BLaER1 (cell line): Measurements from ENCODE around the gene FKBP4.

Experiments used
- H3K27ac ChIP-seq: shearing (Covaris generic); formaldehyde crosslinking; 2 replicates; pipeline ENCODE4 v1.8.1; 2022
- H3K27me3 ChIP-seq: shearing (Covaris generic); formaldehyde crosslinking; 2 replicates; pipeline ENCODE4 v1.8.1; 2022
- H3K36me3 ChIP-seq: shearing (Covaris generic); formaldehyde crosslinking; 2 replicates; pipeline ENCODE4 v1.8.1; 2022
- H3K4me1 ChIP-seq: shearing (Covaris generic); formaldehyde crosslinking; 2 replicates; pipeline ENCODE4 v1.8.1; 2022
- H3K4me2 ChIP-seq: shearing (Covaris generic); formaldehyde crosslinking; 2 replicates; pipeline ENCODE4 v1.8.1; 2022
- H3K4me3 ChIP-seq: shearing (Covaris generic); formaldehyde crosslinking; 2 replicates; pipeline ENCODE4 v1.8.1; 2022
- H3K9ac ChIP-seq: shearing (Covaris generic); formaldehyde crosslinking; 2 replicates; pipeline ENCODE4 v1.8.1; 2022
- H3K9me3 ChIP-seq: shearing (Covaris generic); formaldehyde crosslinking; 2 replicates; pipeline ENCODE4 v1.8.1; 2022
- H4K20me1 ChIP-seq: shearing (Covaris generic); formaldehyde crosslinking; 2 replicates; pipeline ENCODE4 v1.8.1; 2022
- Cebpa-rat ChIP-seq: shearing (Covaris generic); IDR thresholded peaks from 2 replicates; pipeline ENCODE4 v1.8.1; 2022

FKBP4 gene

DNA sequence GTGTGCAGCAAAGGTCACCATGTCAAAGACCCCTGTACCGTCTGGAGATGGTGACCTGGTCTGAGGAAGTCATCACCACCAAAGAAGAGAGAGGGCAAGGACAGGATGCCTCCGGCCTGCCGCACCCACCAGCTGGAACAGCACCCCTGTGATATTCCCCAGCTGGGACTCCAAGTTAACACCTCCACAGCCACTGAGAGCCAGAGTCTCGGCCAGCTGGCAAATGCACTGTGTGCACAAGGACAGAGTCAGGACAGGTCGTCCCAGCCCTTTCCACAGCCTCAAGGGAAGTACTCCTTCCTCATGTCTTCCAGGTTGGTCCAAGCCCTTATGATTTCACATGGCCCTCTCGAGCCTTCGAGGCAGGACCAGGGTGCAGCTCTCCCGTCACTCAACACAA, 19.3 kb upstream of the FKBP4 start:
- Histone ChIP-seq H3K27ac (no peak overlapping the region), H3K27me3 (no peaks in the 10 kb centered on the region), H3K4me2 (no peak overlapping the region), H3K9ac (no peak overlapping the region), H3K9me3 (no peaks in the 10 kb centered on the region), H3K4me3 (no peak overlapping the region), H3K36me3 (no peaks in the 10 kb centered on the region), H3K4me1 (no peaks in the 10 kb centered on the region), H4K20me1 (no peaks in the 10 kb centered on the region)
- TF ChIP-seq Cebpa-rat: no peak

DNA sequence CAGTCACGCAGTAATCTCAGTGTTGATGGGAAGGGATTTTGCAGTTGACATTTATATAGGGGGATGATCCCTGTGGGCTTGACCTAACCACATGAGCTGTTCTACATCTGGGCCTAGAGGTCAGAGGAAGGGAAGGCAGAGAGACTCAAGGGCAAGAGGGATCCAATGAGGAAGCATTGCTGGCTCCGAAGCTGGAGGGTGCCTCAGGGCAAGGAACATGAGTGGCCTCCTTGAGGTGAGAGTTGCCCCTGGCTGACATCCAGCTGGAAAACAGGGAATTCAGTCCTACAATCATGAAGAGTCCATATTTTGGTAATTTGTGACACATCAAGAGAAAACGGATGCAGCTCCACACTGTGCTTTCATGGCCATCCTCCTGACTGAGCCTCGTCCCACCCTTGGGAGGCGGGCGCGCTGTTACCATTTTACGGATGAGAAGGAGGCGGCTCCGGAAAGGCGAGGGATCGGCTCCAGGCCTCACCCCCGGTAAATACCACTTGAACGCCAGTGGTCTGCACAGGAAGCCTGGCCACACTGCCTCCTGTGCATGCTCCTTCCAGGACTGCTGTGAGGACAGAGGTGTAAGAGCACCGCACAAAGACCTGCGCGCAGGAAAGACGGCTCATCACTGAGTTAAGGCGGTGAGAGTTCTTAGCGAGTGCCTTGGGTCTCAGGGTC, 18.5 kb upstream of the FKBP4 start:
- no peak overlapping the region for H3K4me2 ChIP-seq
- H3K27me3 ChIP-seq: no peaks in the 10 kb centered on the region
- H3K9ac ChIP-seq: no peak overlapping the region
- no peak for TF ChIP-seq Cebpa-rat
- H3K4me3 ChIP-seq: no peak overlapping the region
- H3K27ac ChIP-seq: no peak overlapping the region
- no peaks in the 10 kb centered on the region for H3K4me1 ChIP-seq
- H3K36me3 ChIP-seq: no peaks in the 10 kb centered on the region
- no peaks in the 10 kb centered on the region for H3K9me3 ChIP-seq
- H4K20me1 ChIP-seq: no peaks in the 10 kb centered on the region

DNA sequence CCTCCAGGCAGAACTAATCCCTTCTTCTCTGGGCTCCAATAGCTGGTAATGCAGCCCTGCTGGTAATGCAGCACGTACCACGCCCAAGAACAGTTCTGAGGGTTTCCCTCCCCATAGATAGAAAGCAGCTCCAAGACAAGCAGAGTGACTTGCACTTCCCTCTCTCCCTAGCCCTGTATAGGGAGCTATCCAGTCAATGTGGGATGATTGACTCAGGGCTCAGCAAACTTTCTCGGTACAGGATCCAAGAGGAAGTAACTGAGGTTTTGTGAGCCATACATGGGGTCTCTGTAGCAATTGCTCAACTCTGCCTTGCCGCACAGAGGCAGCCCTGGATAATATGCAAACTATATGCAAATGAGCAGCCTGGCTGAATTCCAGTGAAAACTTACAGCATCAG, 15.5 kb upstream of the FKBP4 start:
- Histone ChIP-seq H3K9me3 (no peaks in the 10 kb centered on the region), H3K4me3 (no peak overlapping the region), H3K27ac (no peak overlapping the region), H3K9ac (no peak overlapping the region), H4K20me1 (peaks cover 10% of the 10 kb centered on the region; the same call in 1 of the 2 replicates), H3K4me1 (peaks cover 8% of the 10 kb centered on the region; the same call in 1 of the 2 replicates), H3K27me3 (no peaks in the 10 kb centered on the region), H3K36me3 (no peaks in the 10 kb centered on the region), H3K4me2 (no peak overlapping the region)
- TF ChIP-seq Cebpa-rat: no peak

DNA sequence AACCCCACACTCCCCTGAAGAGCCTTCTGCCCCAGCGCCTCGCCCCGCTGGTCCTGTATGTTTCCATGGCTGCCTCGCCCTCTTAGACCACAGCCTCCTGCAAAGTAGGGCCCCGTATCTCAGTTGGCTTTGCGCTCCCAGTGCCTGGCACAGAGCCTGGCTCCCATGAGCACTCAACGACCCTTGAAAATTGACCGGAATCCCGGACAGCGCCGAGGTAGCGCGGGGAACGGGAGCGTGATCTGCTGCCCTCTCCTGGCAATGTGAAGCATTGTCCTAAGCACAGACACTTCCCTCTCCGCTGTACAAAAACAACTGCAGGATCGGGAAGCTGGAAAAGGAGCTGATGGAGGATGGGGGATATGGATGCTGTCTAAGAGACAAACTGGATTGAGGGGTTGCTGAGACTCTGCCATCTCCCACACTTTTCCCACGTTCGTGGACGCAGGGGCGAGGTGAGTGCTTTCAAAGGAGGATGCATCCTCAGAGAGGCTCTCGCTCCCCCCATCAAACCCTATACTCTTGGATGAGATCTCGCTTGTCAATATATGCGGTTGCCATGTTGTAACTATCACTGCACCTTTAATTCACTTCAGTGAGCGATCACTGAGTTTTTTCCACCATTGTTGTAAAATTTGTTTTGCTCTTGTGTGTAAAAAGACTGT, 10.7 kb upstream of the FKBP4 start:
- Histone ChIP-seq H3K4me1 (peaks cover 9% of the 10 kb centered on the region; the same call in 1 of the 2 replicates), H4K20me1 (peaks cover 17% of the 10 kb centered on the region; the same call in 1 of the 2 replicates), H3K27me3 (no peaks in the 10 kb centered on the region), H3K27ac (no peak overlapping the region), H3K9ac (no peak overlapping the region), H3K4me2 (peak overlapping the region; percentile 65), H3K36me3 (no peaks in the 10 kb centered on the region), H3K4me3 (no peak overlapping the region), H3K9me3 (no peaks in the 10 kb centered on the region)
- no peak for TF ChIP-seq Cebpa-rat

DNA sequence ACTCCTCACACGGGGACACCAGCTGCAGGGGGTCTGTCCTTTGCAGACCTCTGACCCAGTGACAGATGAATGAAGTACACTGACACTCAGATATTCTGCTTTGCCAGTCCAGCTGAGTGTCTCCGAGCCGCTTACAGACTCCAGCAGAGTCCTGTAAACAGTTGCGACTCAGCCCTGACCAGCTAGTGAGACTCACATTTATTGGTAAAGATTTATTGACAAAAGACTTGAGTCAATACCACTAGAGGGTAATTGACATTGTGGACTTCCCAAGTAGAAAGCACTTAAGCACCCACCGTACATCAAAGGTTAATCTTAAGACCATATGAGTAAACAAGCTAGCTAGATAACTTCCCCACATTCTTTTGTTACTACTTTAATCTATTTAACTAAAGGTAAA, 9.8 kb upstream of the FKBP4 start:
- Histone ChIP-seq H3K36me3 (no peaks in the 10 kb centered on the region), H4K20me1 (peaks cover 17% of the 10 kb centered on the region; the same call in 1 of the 2 replicates), H3K4me1 (peaks cover 9% of the 10 kb centered on the region; the same call in 1 of the 2 replicates), H3K9me3 (no peaks in the 10 kb centered on the region), H3K4me2 (no peak overlapping the region), H3K9ac (no peak overlapping the region), H3K27ac (no peak overlapping the region), H3K4me3 (no peak overlapping the region), H3K27me3 (no peaks in the 10 kb centered on the region)
- no peak for TF ChIP-seq Cebpa-rat

DNA sequence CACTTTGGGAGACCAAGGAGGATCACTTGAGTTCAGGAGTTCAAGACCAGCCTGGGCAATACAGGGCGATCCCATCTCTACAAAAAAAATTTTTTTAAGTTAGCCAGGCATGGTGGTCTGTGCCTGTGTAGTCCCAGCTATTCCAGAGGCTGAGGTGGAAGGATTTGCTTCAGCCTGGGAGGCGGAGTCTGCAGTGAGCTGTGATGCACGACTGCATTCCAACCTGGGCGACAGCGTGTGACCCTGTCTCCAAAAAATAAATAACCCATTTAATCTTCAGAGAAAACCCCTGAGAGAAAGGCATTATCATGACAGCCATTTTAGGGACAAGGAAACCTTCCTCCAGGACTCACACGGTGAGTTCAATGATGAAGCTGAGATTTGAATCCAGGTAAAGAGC, 3.7 kb upstream of the FKBP4 start:
- H3K27me3 ChIP-seq: peaks cover 24% of the 10 kb centered on the region
- no peaks in the 10 kb centered on the region for H3K9me3 ChIP-seq
- TF ChIP-seq Cebpa-rat: no peak
- no peaks in the 10 kb centered on the region for H3K36me3 ChIP-seq
- peaks cover 4% of the 10 kb centered on the region for H4K20me1 ChIP-seq
- H3K4me3 ChIP-seq: no peak overlapping the region
- H3K9ac ChIP-seq: no peak overlapping the region
- no peak overlapping the region for H3K4me2 ChIP-seq
- no peak overlapping the region for H3K27ac ChIP-seq
- peaks cover 18% of the 10 kb centered on the region for H3K4me1 ChIP-seq

DNA sequence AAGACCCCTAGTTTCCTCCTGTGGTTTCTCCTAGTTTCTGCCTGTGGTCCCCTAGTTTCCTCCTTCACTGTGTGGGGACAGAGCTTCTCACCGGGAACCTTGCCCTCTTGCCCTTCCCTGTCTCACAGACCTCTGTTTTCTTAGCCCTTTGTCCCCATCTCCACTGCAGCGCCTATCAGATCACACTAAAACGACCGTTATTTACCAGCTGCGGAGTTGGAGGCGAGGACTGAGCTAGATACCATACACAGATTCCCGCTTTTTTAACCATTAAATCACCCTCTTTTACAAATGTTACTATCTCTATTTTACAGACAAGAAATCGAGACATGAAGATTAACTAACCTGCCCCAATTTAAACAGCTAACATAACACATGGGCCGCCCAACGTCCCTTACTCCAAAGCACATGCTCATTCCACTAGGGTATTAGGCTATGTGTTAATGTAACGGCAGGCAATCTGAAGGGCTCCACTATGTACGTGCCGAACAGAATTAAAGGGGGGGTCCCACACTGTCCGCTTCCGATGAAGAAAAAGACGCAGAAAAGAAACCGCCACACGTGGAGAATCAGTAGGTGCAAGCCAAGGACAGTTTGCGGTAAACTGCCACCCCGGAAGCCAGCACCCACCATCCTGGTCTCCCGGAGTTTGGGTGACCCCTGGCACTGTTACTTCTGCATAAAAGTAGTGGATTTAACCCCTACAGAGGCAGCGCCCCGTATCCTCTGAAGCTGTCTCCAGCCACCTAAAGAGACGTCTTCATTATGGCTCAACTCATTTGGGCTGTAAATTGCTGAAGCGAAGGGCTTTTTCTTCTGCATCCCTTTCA, 1.9 kb upstream of the FKBP4 start:
- no peak overlapping the region for H3K9ac ChIP-seq
- H3K9me3 ChIP-seq: no peaks in the 10 kb centered on the region
- peaks cover 24% of the 10 kb centered on the region for H3K27me3 ChIP-seq
- no peak overlapping the region for H3K4me3 ChIP-seq
- no peak for TF ChIP-seq Cebpa-rat
- H3K4me1 ChIP-seq: peaks cover 29% of the 10 kb centered on the region
- no peak overlapping the region for H3K27ac ChIP-seq
- H3K36me3 ChIP-seq: peaks cover 12% of the 10 kb centered on the region
- H4K20me1 ChIP-seq: peaks cover 22% of the 10 kb centered on the region
- H3K4me2 ChIP-seq: peak overlapping the region; percentile 20

DNA sequence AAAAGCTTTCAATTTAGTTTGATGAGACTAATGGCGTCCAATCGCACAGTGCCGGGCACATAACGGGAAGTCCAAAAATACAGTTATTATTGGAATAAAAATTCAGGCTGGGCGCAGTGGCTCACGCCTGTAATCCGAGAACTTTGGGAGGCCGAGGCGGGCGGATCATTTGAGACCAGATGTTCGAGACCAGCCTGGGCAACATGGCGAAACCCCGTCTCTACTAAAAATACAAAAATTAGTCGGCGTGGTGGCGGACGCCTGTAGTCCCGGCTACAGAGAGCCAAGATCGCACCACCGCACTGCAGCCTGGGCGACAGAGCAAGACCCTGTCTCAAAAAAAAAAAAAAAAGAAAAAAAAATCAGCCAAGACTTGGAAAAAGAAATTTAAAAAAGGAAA, 1.2 kb upstream of the FKBP4 start:
- peaks cover 29% of the 10 kb centered on the region for H4K20me1 ChIP-seq
- H3K27ac ChIP-seq: no peak overlapping the region
- no peak for TF ChIP-seq Cebpa-rat
- no peaks in the 10 kb centered on the region for H3K9me3 ChIP-seq
- H3K36me3 ChIP-seq: peaks cover 19% of the 10 kb centered on the region
- no peak overlapping the region for H3K9ac ChIP-seq
- H3K27me3 ChIP-seq: peaks cover 24% of the 10 kb centered on the region
- H3K4me1 ChIP-seq: peaks cover 29% of the 10 kb centered on the region
- H3K4me2 ChIP-seq: peak overlapping the region; percentile 98
- no peak overlapping the region for H3K4me3 ChIP-seq

DNA sequence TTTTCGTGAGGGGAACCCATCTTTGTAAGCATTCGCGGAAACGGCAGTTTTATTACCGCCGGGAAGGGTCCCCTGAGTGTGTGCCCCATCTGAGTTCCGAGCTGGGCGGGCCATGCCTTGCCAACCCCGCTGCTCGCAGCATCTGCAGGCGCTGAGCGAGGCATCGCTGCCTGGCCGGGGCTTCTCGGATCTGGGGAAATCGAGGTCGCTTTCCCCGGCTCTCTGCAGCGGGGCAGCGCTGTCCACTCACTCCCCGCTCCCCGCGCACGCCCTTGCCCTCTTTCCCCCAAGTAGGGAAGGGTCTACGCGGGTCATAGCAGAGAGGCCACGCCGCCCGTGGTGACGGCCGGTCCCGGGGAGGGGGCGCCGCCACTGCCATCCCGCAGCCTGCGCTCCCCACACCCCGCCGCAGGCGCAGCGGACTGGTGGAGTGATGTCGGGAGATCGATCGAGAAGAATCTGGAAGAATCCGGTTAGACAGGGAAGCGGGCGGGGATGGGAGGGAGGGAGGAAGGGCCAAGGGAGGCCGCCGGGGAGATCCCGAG, 507 bp upstream of the FKBP4 start:
- peaks cover 36% of the 10 kb centered on the region for H4K20me1 ChIP-seq
- no peak overlapping the region for H3K9ac ChIP-seq
- H3K27me3 ChIP-seq: peaks cover 24% of the 10 kb centered on the region
- H3K9me3 ChIP-seq: no peaks in the 10 kb centered on the region
- H3K27ac ChIP-seq: no peak overlapping the region
- H3K36me3 ChIP-seq: peaks cover 26% of the 10 kb centered on the region
- H3K4me2 ChIP-seq: peak overlapping the region; percentile 98
- peaks cover 29% of the 10 kb centered on the region for H3K4me1 ChIP-seq
- no peak for TF ChIP-seq Cebpa-rat
- H3K4me3 ChIP-seq: peak overlapping the region; percentile 87
